Measurements from ENCODE around the gene TSPAN16.
A peak's percentile ranks its signal among the peaks of the same experiment; 100 is the strongest.
"Not testable (repeated sequence)": the region's sequence is repeated elsewhere in the genome, so short reads cannot be mapped to it uniquely, and the experiment has no call there.

TSPAN16 gene

DNA sequence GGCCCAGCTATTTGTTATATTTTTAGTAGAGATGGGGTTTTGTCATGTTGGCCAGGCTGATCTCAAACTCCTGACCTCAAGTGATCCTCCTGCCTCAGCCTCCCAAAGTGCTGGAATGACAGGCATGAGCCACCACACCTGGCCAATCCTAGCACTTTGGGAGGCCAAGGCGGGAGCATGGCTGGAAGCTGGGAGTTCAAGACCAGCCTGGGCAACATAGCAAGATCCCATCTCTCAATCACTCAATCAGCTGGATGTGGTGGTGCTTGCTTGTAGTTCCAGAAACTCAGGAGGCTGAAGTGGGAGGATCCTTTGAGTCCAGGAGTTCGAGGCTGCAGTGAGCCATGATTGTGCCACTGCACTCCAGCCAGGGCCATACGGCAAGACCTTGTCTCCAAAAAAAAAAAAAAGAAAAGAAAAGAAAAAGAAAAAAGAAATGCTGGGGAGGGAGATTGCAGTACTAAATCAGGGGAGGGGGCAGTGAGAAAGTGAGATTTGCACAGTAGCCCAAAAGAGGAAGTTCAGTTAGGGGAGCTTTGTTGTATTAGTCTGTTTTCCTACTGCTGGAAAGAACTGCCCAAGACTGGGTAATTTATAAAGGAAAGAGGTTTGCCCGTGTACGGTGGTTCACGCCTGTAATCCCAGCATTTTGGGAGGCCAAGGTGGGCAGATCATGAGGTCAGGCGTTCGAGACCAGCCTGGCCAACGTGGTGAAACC is 24.5 kb downstream of the TSPAN16 start:
- DNase-seq = not testable (repeated sequence)

DNA sequence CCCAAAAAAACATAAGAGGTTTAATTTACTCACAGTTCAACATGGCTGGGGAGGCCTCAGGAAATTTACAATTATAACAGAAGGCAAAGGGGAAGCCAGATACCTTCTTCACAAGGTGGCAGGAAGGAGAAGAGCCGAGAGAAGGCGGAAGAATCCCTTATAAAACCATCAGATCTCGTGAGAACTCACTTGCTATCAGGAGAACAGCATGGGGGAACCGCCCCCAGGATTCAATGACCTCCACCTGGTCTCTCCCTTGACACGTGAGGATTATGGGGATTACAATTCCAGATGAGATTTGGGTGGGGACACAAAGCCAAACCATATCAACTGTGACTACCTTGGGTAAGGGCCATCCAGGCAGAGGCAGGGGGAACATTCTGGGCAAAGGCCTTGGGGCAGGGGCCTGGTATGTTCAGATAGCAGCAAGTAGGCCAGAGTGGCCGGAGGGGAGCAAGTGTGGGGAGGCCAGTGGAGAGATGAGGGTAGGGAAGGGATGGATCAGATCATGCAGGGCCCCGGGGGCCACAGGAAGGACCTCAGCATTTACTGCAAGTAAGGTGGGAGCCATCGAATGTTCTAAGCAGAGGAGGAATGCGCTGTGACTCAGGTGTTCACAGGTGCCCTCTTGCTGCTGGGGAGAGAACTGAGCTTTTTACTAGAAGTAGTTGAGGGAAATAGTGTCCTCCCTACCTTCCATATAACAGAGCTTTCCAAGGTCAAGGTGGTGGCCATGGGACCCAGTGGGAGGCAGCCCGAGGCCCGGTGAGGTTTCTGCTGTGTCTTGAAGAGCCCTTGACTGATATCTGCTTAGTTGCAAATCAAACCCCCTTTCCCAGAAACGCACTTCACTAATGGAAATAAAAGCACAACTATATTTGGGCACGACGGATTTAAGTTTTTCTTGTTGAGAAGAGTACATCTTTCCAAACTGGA is 25.5 kb downstream of the TSPAN16 start:
- DNase-seq = no peak

DNA sequence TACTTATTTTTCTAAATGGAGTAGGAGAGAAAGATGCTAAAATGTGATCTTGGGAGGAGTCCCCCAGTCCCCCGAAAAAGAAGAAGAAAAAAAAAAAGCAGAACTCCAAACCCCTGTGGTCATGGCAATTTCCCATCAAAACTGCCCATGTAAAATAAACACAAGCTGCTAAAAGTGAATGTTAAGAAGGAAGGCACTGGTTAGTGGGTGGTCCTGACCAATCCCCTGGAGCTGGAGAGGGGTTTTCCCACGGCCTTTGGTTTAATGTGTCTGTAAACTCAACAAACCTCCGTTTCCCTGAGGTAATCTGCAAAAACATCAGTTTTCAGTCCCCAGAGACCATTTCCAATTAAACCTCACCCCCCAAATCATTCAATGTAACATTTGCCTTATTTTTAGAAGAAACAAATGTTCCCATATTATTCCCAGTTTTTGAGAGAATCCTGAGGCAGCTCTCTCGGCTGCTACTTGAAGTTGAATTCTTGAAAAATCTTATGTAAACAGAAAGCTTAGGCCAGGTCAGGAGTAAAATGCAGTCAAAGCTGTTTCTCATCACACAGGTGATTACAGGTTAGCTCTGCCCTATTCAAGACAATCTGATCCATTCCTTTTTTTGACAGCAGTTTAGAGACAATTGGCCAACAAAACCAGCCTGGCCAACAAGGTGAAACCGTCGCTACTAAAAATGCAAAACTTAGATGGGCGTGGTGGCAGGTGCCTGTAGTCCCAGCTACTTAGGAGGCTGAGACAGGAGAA is 26.5 kb downstream of the TSPAN16 start:
- DNase-seq = no peak

DNA sequence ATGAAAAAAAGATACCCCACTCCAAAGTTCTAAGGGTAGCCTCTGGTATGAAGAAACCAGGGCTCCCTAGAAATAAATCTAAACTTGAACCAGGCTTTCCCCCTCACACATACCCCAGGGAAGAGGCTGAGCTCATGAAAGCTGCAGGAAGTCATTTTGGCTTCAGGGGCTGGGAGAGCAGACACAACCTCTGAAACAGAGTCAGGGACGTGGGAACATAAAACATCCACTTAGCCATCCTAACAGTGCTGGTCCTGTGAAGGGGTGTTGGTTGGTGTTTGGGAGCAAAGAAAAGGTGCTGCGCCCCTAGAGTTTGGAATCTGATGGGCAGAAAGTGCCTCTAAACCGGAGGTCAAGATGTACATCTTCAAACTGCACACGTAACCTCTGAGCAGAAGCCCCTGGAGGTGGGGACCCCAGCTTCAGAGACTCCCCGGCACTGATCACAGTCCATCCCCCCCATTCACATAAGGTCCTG is 27.7 kb downstream of the TSPAN16 start:
- no peak for DNase-seq

DNA sequence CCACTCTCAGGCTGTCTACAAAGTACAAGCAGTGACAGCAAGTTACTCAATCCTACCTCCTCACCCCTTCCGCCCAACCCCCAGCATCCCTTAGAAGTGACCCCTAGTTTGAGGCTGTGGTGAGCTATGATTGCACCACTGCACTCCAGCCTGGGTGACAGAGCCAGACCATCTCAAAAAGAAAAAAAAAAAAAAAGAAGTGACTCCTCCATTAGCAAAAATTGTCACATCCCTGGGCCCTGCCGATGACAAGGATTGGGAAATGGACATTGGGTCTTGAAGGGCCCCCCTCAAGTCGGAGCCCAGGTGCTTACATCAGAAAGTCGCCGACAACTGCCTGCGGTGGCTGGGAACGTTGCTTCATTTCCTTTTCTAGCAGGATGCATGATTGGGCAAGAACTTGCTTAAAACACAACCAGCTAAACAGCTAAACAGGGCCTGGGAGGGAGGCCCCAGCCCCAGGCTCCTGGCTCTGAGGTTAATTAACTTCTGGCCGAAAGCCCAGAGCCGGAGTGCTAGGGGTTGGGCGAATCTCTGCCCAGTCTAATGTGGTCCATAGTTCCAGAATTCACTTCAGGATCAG is 28.2 kb downstream of the TSPAN16 start:
- peak in 12 of 14 donors; percentile 14 to 79 (median 60) for DNase-seq

DNA sequence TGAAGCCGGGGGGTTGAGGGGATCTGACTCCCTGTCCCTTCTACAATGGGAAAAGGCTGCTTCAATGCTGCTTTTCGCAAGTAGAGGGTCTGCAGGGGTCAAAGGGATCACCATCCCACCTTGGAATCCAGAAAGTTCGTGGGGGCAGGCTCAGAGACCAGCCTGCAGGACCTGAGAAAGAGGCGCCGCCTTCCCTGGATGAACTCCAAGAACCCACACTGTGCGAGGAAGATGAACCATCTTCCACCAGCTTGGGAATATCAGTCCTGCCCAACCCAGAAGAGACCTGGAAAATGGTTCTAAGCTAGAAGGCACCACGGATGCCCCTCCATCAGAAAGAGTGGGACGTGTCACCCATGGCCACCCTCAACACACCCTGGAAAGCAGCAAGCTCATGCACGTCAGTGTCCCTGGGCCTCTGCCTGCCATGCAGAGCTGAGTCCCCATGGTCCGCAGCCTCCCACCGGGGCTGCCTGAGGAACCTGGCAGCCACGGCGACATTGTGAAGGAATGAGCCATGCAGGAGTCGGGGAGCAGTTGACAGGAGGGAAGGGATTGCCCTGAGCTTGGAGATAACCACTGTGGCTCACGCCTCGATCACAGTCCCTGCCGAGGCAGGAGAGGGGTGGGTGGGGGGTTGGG is 28.9 kb downstream of the TSPAN16 start:
- peak in 1 of 14 donors; percentile 42 for DNase-seq

DNA sequence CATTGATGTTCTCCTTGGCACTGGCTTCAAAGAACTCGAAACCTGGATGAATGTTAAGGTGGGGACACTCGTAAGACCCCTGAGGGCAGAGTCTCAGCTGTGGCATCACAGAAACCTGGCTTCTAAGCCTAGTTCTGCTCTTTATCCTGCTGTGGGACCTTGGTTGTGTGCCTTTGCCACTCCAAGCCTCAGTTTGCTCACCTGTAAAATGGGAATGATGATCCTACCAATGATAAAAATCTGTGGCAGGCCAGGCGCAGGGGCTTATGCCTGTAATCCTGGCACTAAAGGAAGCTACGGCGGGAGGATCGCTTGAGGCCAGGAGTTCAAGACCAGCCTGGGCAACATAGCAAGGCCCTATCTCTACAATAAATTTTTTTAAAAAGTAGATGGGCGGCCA is 29.6 kb downstream of the TSPAN16 start:
- no peak for DNase-seq

DNA sequence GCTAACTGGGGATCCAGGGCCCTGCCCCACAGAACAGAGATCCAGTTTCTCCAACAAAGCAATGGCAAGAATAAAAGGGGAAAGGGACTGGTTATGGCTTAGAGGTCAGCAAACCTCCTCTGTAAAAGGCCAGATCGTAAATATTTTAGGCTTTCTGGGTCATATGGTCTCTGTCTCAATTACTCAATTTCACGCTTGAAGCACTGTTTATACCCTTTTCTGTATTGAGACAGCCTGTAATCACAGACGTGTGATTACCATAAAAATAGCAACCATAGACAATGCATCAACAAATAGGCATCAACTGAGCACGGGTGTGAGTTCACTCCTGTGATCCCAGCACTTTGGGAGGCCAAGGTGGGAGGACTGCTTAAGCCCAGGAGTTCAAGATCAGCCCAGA is 34.2 kb downstream of the TSPAN16 start:
- no peak for DNase-seq

DNA sequence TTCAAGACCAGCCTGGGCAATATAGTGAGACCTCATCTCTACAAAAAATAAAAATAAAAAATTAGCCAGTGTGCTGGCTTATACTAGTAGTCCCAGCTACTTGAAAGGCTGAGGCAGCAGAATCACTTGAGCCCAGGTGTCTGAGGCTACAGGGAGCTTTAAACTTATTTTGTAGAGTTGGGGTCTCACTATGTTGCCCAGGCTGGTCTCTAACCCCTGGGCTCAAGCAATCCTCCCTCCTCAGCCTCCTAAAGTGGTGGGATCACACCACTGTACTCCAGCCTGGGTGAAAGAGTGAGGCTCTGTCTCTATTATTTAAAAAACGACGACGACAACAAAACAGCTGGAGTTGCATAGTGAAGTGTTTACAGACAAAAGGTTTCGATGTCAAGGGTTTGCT is 35.5 kb downstream of the TSPAN16 start:
- DNase-seq = no peak

DNA sequence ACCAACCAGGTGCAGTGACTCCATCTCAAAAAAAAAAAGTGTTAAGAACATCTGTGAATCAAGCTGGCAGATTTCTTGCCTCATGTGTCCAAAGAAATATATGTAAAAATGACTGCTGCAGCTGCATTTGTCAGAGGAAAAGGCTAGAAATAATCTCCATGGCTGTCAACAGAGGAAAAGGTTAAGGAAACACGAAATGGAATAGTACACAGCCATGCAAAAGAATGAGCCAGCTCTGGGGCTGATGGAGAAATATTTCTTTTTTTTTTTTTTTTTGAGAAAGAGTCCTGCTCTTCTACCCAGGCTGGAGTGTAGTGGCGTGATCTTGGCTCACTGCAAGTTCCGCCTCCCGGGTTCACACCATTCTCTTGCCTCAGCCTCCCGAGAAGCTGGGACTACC is 36.9 kb downstream of the TSPAN16 start:
- DNase-seq = no peak

DNA sequence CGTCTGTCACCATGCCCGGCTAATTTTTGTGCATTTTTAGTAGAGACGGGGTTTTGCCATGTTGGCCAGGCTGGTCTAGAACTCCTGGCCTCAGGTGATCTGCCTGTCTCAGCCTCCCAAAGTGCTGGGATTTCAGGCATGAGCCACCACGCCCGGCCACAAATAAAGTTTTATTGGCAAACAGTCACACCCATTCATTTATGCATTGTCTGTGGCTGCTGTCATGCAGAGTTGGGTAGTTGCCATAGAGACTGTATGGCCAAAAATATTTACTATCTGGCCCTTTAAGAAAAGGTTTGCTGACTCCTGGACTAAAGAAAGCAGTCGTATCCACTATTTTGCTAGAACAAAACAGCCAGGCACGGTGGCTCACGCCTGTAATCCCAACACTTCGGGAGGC is 37.9 kb downstream of the TSPAN16 start:
- DNase-seq = not testable (repeated sequence)

DNA sequence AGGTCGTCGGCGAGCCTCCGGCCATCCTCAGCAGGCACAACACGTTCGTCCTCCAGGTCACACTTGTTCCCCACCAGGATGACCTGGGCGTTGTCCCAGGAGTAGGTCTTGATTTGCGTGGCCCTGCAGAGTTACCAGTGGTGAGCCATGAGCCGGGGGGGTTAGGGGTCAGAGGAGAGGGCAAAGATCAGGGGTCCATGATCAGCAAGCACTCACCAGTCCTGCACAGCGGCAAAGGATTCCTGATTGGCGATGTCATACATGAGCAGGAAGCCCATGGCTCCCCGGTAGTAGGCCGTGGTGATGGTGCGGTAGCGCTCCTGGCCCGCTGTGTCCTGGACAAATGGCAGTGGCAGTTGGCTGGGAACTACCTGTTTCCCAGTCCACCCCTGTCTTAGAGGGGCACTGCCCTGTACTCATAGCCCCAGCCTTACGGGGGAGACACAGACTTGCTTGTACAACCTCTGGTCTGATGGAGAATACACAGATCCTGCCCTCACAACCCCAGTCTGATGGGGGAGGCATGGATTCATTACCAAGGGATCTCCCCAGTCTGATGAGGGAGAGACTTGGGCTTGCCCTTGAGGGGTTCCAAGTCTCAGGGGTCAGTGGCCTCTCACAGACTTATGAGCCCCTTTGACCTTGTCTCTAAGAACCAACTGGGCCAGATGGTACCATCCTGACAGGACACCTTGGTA is 39.6 kb downstream of the TSPAN16 start:
- DNase-seq = no peak

DNA sequence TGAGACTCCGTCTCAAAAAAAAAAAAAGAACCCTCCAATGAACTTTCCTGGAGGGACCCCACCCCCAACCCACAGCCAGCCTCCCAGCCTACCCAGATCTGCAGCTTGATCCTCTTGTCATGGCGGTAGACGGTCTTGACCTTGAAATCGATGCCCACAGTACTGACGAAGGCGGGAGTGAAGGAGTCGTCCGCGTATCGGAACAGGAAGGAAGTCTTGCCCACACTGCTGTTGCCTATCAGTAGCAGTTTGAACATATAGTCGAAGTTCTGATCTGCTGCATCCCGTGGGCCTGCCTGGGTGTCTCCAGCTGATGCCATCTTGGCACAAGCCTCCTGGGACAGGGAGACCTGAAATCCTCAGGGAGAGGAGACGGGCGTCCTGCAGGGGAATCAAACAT is 41.1 kb downstream of the TSPAN16 start:
- DNase-seq = no peak

DNA sequence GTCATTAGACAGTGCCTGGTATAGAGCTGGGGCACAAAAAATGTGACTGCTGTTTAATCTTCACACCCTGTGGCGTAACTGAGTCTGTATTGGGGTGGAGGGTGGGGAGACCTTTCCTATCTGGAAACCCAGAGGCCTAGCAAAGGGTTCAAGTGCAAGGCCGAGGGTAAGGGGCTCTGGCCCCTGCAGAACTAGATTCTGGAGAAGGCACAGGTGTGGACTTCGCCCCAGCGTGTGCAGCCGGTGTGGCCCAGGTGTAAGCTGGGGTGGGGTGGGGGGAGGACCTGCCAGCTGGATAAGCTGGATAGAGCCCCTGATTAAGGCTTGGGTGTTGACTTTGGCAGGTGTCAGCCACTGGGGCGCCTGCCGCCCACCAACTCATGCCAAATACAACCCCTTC is 42.2 kb downstream of the TSPAN16 start:
- DNase-seq = no peak

DNA sequence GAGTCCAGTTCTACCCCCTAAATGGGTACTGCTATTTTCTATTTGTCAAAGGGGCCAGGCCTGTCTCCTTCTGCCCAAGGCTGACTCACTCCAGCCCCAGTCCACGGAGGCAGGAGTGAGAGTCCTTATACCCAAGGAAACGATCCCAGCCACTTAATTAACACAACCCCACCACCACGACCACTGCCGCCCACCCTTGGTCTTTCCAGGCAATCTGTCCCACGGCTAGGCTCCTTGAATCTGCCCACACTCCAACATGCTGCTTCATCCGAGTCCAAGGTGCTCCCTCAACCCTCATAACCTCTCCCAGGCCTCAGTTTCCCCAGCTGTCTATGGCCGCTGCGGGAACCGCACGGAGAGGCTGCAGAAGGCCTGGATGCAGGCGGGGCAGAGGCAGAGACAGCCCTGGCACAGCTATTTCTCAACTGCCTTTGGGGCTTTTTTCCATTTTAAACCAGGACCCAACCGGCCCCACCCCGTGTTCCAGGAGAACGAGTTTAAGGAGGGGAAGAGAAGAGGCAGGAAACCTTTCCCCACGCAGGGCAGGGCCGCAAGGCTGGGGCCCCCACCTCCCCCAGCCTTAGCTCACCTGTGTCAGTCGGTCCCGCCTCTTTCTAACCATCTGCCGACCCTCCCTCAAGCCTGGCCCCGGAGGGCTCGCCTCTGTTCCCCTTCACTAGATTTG is 42.8 kb downstream of the TSPAN16 start:
- peak in 1 of 14 donors; percentile 23 for DNase-seq

DNA sequence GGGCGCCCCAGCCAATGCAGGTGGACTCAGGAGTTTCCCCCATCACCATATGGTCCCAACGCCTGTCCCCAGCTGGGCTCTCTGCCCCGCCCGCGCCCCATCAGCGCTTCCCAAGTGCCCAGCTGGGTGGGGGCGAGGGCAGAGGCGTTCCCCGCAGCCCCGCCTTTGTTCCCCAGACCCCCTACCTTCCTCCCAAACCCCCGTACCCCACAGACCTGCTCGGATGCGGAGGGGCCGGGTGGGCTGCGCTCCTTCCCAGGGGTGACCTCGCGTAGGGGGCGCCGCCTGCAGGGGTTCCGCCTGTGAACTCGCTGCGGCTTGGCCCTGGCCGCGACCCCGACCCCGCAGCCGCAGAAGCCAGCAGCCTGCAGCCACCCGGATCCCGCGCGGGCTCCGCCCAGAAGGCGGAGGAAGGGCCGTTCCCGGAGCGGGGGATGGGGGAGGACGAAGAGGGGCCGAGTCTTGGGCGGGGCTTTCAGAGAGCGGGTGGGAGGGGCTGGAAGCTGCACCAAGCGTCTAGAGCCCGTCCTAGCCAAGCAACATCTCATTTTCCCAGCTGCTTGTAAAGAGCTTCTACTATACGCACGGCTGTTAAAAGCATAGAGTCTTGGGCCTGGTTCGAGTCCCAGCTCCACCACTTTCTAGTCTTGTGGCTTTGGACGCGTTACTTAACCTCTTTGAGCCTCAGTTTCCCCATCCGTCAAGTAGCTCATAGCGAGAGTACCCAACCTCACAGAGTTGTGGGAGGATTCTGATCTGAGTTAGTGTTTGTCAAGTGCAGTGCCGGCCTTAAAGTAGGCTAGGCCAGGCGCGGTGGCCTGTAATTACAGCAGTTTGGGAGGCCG is 43.5 kb downstream of the TSPAN16 start, which contains the start of gene RAB3D:
RAB3D (minus strand) TSS at position 404 of the 845 bp plus-strand sequence. CDS start 2,258 bp downstream, outside the sequence.
- DNase-seq = peak in 12 of 14 donors; percentile 40 to 82 (median 64)

DNA sequence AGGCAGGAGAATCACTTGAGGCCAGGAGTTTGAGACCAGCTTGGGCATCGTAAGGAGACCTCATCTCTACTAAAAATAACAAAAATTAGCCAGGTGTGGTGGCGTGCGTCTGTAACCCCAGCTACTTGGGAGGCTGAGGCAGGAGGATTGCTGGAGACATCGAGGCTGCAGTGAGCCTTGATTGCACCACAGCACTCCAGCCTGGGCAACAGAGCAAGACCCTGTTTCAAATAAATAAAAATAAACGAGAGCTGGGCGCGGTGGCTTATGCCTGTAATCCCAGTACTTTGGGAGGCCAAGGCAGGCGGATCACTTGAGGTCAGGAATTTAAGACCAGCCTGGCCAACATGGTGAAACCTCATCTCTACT is 44.1 kb downstream of the TSPAN16 start:
- not testable (repeated sequence) for DNase-seq

DNA sequence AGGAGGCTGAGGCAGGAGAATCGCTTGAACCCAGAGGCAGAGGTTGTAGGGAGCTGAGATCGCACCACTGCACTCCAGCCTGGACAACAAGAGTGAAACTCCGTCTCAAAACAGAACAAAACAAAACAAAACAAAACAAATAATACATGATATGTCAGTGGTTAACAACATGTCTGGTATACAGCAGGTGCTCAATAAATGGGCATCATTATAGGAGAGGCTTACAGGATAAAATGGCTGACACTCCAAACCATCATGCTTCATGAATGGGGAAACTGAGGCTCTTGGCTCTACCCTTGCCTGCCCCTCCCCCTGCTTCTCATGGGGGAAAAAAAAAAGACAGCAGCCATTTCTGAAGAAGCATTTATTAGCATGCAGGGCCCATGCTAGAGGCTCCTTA is 46.5 kb downstream of the TSPAN16 start:
- DNase-seq = no peak

DNA sequence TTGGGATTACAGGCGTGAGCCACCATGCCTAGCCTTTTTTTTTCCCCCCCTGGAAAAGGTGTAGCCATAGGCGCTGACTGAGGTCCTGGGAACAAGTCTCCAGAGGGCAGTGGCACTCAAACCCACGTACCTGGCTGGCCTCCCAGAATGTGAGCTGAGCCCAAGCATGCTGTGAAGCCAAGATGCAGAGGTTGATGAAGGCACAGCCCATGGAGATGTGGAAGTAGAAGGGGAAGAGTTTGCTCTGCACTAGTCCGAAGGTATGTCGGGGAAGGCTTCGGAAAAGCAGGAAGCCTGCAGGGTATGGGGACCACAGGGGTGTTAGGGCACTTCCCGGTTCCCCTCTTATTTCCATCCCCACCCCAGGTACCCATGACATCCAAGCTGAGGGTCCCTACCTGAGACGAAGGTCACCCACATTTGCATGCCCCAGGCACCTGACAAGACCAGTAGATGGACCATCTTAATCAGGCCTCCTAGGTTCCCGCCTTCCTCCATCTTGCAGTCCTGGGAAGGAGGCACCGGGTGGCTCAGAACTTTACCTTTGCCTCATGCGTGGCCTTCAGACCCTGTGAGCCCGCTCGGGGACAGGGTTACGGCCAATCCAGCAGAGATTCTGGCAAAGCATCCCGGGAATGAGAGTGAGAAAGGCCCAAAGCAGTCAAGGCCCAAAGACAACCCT is 49.3 kb downstream of the TSPAN16 start:
- no peak for DNase-seq
